WI38 (cell line): Measurements from ENCODE around the gene TBC1D5.

Source experiments
- H3K4me3 ChIP-seq: 2 replicates; pipeline ENCODE4 v1.5.1; 2011; ENCODE audit warnings: low read depth, mild to moderate bottlenecking, control low read depth, low read length
- CTCF ChIP-seq: IDR thresholded peaks from 2 replicates; pipeline ENCODE4 v1.5.1; 2012; ENCODE audit warnings: low read depth, mild to moderate bottlenecking, control low read depth, low read length

TBC1D5 gene

DNA sequence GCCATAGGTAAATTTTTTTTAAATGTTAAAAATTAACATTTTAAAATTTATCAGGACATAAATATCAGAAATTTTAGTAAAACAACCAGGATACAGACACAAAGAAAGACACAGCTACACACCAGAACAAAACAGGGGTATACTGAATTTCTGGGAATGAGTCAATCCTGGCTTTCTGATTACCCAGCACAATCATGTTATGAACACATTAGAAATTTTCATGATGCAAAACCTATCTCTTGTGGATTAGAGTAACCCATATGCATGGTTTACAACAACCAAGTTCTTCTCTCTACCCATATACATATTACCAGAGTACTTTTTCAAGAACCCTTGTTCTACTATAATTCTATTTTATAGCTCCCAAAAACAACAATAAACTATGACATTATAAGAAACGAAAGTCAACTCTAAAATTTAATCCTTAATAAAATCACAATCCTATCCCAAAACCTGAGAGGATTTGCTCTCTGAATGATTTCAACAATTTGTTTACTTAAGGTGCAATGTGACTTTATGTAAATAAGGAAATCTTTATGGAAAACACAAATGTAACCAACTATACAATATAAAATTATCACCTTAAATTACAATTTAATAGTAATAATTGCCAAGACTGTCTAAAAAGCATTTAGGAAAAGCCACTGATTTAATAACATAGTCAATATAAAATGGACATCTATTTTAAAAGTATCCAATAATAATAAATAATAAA is 184.5 kb downstream of the TBC1D5 start:
- TF ChIP-seq CTCF = no peak
- H3K4me3 ChIP-seq = no peak overlapping the region

- H3K4me3 ChIP-seq = no peak overlapping the region
- TF ChIP-seq CTCF = no peak
Measured at GRCh38 chr3:17555525-17555924, 186.9 kb downstream of the TBC1D5 start.

GRCh38 chr3:17554078-17554477 is 188.4 kb downstream of the TBC1D5 start:
- TF ChIP-seq CTCF = no peak
- no peak overlapping the region for H3K4me3 ChIP-seq

- no peak overlapping the region for H3K4me3 ChIP-seq
- TF ChIP-seq CTCF = no peak
Measured at GRCh38 chr3:17553080-17553479, 189.4 kb downstream of the TBC1D5 start.

- no peak overlapping the region for H3K4me3 ChIP-seq
- no peak for TF ChIP-seq CTCF
Measured at GRCh38 chr3:17552351-17552750, 190.1 kb downstream of the TBC1D5 start.

- TF ChIP-seq CTCF = no peak
- no peak overlapping the region for H3K4me3 ChIP-seq
Measured at GRCh38 chr3:17551895-17552294, 190.5 kb downstream of the TBC1D5 start.

DNA sequence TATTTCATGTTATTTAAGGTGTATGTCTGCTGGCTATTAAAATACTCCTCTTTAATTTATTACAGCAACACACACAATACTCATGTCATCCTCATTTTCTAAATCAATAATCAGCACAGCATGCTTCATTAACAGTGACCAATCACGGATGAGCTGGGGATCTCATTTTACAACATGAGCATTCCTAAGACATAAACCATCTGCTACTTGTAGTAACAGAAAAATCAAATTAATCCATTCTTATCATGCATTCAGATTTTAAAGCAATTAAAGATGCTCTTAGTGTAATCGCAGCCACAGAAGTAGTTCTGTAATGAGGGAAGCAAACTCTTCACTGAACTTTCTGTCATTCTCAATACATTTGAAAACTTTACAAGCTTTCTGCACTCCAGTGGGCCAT is 191.1 kb downstream of the TBC1D5 start:
- H3K4me3 ChIP-seq = no peak overlapping the region
- TF ChIP-seq CTCF = no peak
